Measurements from ENCODE around the gene SLC22A7. TPM values are rescaled to one million over a fixed set of nuclear protein-coding genes. Genes with fewer than 3 reads are reported as not detected.

The SLC22A7 gene
- total and polyA plus RNA-seq, 2 experiments from 2014 or later: not detected

- TF ChIP-seq EZH2phosphoT487 (IDR thresholded peaks at IDR 0.05; ENCODE audit: insufficient read depth, low read depth) (no peak), EZH2 (IDR thresholded peaks at IDR 0.05; ENCODE audit: insufficient read depth, poor library complexity, severe bottlenecking) (no peak)
- no peaks in the 10 kb centered on the region for H3F3A ChIP-seq (ENCODE audit: insufficient read depth)
- no peaks in the 10 kb centered on the region for H3K79me2 ChIP-seq (ENCODE audit: insufficient read depth)
- H3K9me2 ChIP-seq (ENCODE audit: insufficient read depth): no peaks in the 10 kb centered on the region
- WGBS, 2 experiments (ENCODE audit: low coverage in 1 of 2, low lambda C conversion rate in 2 of 2, missing lambda C conversion rate in 2 of 2): 67 to 72% methylated on average over 5 of the region's 5 CpGs
- DNase-seq: no peak
- H3K4me3 ChIP-seq: no peak overlapping the region
- H3K27me3 ChIP-seq (replicated peaks; ENCODE audit: insufficient read depth): no peaks in the 10 kb centered on the region
- H3K36me3 ChIP-seq (ENCODE audit: low read depth): no peaks in the 10 kb centered on the region
- H3K4me1 ChIP-seq (ENCODE audit: insufficient read depth): no peaks in the 10 kb centered on the region
- no peak overlapping the region for H3K27ac ChIP-seq
- in situ Hi-C loops (cut with MboI): no loop called here
- no peak overlapping the region for H3K9ac ChIP-seq
- no peaks in the 10 kb centered on the region for H4K20me1 ChIP-seq (ENCODE audit: insufficient read depth)
- H2AFZ ChIP-seq: no peak overlapping the region
- no peaks in the 10 kb centered on the region for H3K9me3 ChIP-seq (ENCODE audit: low read depth)
- no peak overlapping the region for H3K4me2 ChIP-seq (ENCODE audit: unreplicated experiment)
Measured at GRCh38 chr6:43261198-43261597, 36.9 kb upstream of the SLC22A7 start.

- in situ Hi-C loops (cut with MboI): no loop called here
- Histone ChIP-seq H3K4me2 (ENCODE audit: unreplicated experiment) (no peak overlapping the region), H4K20me1 (ENCODE audit: insufficient read depth) (no peaks in the 10 kb centered on the region), H3K79me2 (ENCODE audit: insufficient read depth) (no peaks in the 10 kb centered on the region), H3K36me3 (ENCODE audit: low read depth) (no peaks in the 10 kb centered on the region), H3K9me3 (ENCODE audit: low read depth) (no peaks in the 10 kb centered on the region), H3K4me1 (ENCODE audit: insufficient read depth) (no peaks in the 10 kb centered on the region), H3K9ac (no peak overlapping the region), H3F3A (ENCODE audit: insufficient read depth) (no peaks in the 10 kb centered on the region), H2AFZ (no peak overlapping the region), H3K27me3 (replicated peaks; ENCODE audit: insufficient read depth) (no peaks in the 10 kb centered on the region; the same call in 1 of the 2 replicates), H3K27ac (no peak overlapping the region), H3K9me2 (ENCODE audit: insufficient read depth) (no peaks in the 10 kb centered on the region), H3K4me3 (no peak overlapping the region)
- WGBS, 2 experiments (ENCODE audit: low coverage in 1 of 2, low lambda C conversion rate in 2 of 2, missing lambda C conversion rate in 2 of 2): 75 to 76% methylated on average over 13 to 14 of the region's 14 CpGs
- DNase-seq: peak; percentile 25
- TF ChIP-seq EZH2phosphoT487 (IDR thresholded peaks at IDR 0.05; ENCODE audit: insufficient read depth, low read depth) (no peak), EZH2 (IDR thresholded peaks at IDR 0.05; ENCODE audit: insufficient read depth, poor library complexity, severe bottlenecking) (no peak)
Measured at GRCh38 chr6:43262000-43262779, 35.9 kb upstream of the SLC22A7 start.

GRCh38 chr6:43262780-43263313, 35.2 kb upstream of the SLC22A7 start:
- in situ Hi-C loops (cut with MboI): no loop called here
- H2AFZ ChIP-seq: no peak overlapping the region
- no peaks in the 10 kb centered on the region for H3K9me3 ChIP-seq (ENCODE audit: low read depth)
- TF ChIP-seq EZH2phosphoT487 (IDR thresholded peaks at IDR 0.05; ENCODE audit: insufficient read depth, low read depth): no peak
- no peak for TF ChIP-seq EZH2 (IDR thresholded peaks at IDR 0.05; ENCODE audit: insufficient read depth, poor library complexity, severe bottlenecking)
- no peak overlapping the region for H3K27ac ChIP-seq
- no peak overlapping the region for H3K4me3 ChIP-seq
- no peaks in the 10 kb centered on the region for H3K9me2 ChIP-seq (ENCODE audit: insufficient read depth)
- no peaks in the 10 kb centered on the region for H3K4me1 ChIP-seq (ENCODE audit: insufficient read depth)
- no peak overlapping the region for H3K9ac ChIP-seq
- no peaks in the 10 kb centered on the region for H3K79me2 ChIP-seq (ENCODE audit: insufficient read depth)
- no peak overlapping the region for H3K4me2 ChIP-seq (ENCODE audit: unreplicated experiment)
- 75 to 77% methylated on average over 34 to 39 of the region's 39 CpGs for WGBS, 2 experiments (ENCODE audit: low coverage in 1 of 2, low lambda C conversion rate in 2 of 2, missing lambda C conversion rate in 2 of 2)
- no peak for DNase-seq
- no peaks in the 10 kb centered on the region; the same call in 1 of the 2 replicates for H3K27me3 ChIP-seq (replicated peaks; ENCODE audit: insufficient read depth)
- no peaks in the 10 kb centered on the region for H3K36me3 ChIP-seq (ENCODE audit: low read depth)
- H3F3A ChIP-seq (ENCODE audit: insufficient read depth): no peaks in the 10 kb centered on the region
- no peaks in the 10 kb centered on the region for H4K20me1 ChIP-seq (ENCODE audit: insufficient read depth)

DNA sequence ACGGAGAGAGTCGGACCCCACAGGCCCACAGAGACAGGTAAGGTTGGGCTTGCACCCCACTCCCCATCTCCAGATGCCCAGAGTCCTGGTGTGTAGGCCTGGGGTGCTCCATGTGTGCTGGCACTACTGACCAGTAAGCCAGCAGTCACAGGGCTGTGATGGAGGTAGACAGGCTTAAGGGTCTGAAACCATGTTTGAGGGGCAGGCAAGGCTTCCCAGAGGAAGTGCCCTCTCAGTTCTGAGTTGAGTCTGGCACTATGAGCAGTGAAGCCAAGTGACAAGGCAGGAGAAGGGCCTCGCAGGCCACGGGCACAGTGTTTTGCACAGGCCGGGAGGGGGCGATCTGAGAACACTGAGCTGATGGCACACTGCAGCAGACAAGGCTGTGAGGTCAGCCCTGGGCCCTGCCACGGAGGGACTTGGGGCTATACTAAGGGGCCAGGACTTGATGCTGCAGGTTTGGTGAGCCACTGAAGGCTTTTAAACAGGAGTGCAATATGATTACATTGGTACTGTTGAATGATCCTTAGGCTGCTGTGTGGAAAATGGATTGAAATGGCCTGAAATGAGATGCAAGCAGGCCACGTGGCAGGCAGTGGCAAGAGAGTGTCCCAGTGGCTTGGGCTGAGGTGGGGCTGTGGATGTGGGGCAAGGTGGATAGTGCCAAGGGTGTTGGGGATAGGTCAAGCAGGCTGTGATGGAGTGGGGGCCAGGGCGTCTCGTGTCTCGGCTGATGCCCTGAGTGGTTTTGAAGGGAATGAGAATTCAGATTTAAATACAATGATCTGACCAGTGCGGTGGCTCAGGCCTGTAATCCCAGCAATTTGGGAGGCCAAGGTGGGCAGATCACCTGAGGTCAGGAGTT, 34.5 kb upstream of the SLC22A7 start:
- no peak overlapping the region for H3K4me2 ChIP-seq (ENCODE audit: unreplicated experiment)
- H3K27ac ChIP-seq: no peak overlapping the region
- H3K27me3 ChIP-seq (replicated peaks; ENCODE audit: insufficient read depth): peaks cover 2% of the 10 kb centered on the region; the same call in 1 of the 2 replicates
- H3K9ac ChIP-seq: no peak overlapping the region
- no peaks in the 10 kb centered on the region for H3K79me2 ChIP-seq (ENCODE audit: insufficient read depth)
- H3K9me3 ChIP-seq (ENCODE audit: low read depth): no peaks in the 10 kb centered on the region
- no peaks in the 10 kb centered on the region for H3K36me3 ChIP-seq (ENCODE audit: low read depth)
- no peak overlapping the region for H2AFZ ChIP-seq
- in situ Hi-C loops (cut with MboI): no loop called here
- no peaks in the 10 kb centered on the region for H3K4me1 ChIP-seq (ENCODE audit: insufficient read depth)
- H4K20me1 ChIP-seq (ENCODE audit: insufficient read depth): no peaks in the 10 kb centered on the region
- no peaks in the 10 kb centered on the region for H3F3A ChIP-seq (ENCODE audit: insufficient read depth)
- DNase-seq: peak; percentile 88
- TF ChIP-seq EZH2phosphoT487 (IDR thresholded peaks at IDR 0.05; ENCODE audit: insufficient read depth, low read depth) (no peak), EZH2 (IDR thresholded peaks at IDR 0.05; ENCODE audit: insufficient read depth, poor library complexity, severe bottlenecking) (no peak)
- H3K4me3 ChIP-seq: no peak overlapping the region
- H3K9me2 ChIP-seq (ENCODE audit: insufficient read depth): no peaks in the 10 kb centered on the region
- WGBS, 2 experiments (ENCODE audit: low coverage in 1 of 2, low lambda C conversion rate in 2 of 2, missing lambda C conversion rate in 2 of 2): 37 to 39% methylated on average over 12 of the region's 12 CpGs
